Activated CD8-positive, alpha-beta memory T cell treated with anti-CD3 and anti-CD28 coated beads for 48 hours (primary cell): ENCODE measurements around the gene PAWR.

Experiments
- DNase-seq, 3 experiments: peaks; one replicate each; pipeline ENCODE4 v3.0.0-alpha.2; 2020; ENCODE audit warnings: low read depth in 2 of 3, low spot score in 2 of 3

PAWR gene, protein sequence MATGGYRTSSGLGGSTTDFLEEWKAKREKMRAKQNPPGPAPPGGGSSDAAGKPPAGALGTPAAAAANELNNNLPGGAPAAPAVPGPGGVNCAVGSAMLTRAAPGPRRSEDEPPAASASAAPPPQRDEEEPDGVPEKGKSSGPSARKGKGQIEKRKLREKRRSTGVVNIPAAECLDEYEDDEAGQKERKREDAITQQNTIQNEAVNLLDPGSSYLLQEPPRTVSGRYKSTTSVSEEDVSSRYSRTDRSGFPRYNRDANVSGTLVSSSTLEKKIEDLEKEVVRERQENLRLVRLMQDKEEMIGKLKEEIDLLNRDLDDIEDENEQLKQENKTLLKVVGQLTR

DNA sequence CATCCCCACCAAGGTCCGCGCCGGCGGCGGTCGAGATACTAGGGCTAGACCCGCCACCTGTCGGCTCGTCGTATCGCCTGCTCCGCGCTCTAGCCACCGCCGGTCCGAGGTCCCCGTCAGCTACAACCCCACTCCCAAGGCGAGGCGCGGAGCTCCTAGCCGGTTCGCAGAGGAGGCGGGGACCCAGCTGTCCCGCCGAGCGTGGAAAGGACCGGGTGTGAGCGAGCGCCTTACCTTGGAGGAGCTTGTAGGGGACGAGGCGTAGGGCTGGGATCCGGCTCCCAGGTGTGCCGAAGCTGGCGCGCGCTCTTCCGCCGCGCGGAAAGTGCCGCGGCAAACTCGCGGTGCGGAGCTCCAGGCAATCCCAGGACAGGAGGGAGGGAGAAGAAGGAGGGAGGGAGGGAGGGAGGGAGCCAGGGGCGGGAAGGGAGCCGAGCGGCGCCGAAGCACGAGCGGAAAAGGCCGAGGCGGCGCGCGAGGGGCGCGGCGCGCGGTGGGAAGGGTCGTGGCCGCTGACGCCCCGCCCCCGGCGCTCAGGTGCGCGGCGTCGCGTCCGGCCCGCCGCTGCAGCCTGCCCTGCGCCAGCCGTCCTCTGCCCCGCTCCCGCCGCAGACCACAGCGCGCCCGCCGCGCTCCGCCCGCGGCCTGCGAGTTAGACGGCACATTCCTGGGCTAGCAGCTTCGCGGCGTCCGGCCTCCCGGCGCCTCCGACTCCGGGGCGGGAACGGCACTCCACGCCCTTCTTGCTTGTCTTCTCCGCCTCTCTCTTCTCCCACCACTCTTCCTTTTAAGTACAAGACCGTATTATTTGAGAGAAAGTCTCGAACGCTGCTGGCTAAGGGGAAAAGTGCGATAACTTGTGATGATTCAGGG lies at the start of gene PAWR:
PAWR (minus strand) TSS at position 327 of the 873 bp plus-strand sequence. CDS start 720 bp downstream, outside the sequence.
- peak in 1 of 3 experiments; percentile 2 for DNase-seq

DNA sequence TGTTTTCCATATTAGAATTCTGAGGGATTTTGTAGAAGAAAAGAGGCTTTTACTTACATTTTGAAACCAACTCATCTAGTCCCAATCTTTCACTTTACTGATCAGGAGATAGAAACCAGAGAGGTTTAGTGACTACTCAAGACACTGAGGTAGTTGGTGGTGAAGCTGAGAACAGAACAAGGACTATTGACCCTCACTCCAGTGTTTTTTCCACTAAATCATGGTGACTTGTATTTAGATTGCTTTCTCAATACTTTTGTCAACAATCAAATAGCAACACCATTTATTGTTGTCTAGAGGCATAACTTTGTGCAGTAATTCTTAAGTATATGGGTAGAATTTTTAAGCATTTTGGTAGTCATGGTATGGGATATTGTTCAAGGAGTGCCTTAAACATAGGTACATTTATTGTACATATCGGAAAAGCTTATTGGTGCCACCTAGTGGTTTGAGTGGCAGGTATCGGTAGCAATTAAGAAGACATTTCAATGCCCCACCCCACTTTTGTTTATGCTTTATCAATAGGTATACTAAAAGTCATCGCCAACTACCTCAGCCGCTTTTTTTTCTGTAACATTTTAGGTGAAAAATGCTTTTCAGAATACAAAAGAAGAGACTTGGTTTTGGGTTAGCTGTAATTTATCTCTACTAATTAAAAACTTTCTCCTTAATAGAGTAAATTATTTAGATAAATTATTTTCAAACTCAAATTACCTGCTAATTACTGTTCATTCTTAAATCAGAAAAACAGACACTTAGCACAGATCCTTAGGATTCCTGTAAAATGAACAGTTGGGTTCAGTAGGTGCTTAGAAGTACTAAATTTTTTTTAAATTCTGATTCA lies 47.3 kb upstream of the PAWR start:
- DNase-seq, result no peak

DNA sequence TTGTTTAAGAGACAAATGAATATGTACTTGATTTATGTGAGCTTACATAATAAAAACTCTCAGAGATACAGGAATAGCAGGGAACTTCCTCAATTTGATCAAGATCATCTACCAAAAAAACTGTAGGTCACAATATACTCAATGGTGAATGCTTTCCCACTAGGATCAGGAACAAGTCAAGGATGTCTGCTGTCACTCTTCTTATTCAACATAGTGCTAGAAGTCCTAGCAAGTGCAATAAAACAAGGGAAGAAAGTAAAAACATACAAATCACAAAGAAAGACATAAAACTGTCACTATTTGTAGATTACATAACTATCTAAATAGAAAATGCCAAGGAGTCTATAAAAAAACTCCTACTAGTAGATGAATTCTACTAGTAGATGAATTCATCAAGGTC lies 41.9 kb upstream of the PAWR start:
- DNase-seq, result no peak

DNA sequence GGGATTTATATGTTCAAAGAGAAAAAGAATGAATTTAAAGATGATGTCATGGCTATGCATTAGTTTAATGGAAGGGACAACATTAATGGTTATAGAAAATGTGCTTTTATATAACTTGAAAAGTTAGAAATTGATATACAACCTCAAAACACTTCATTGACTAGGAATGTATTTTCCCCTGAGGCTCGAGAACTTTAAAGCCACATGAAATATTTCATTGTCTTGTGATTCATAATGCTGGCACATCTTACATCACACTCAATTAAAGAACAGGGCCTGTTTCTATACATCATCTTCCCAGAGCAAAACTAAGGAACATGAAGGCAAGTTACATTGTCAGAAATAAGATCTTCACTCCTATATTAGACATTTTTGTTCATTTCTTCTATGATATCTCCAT lies 35.2 kb upstream of the PAWR start:
- no peak for DNase-seq

DNA sequence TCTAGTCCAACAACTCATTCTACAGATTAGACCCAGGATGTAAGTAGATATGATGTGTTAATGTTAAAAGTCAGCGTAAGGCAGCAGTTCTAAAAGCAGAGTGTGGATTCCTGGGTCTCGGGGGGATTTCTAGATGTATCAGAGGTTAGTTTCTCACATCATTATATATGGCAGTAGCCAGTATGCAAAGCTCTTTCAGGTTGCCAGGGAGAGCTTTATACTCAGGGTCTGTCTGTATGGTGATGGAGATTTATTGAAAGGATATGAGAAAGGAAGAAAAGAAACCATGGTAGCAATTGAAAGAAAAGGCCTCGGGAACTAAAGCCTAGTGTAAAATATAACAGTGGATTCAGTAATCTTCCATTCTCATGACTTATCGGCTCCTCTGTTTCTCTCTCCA lies 26.2 kb upstream of the PAWR start:
- DNase-seq, result no peak

DNA sequence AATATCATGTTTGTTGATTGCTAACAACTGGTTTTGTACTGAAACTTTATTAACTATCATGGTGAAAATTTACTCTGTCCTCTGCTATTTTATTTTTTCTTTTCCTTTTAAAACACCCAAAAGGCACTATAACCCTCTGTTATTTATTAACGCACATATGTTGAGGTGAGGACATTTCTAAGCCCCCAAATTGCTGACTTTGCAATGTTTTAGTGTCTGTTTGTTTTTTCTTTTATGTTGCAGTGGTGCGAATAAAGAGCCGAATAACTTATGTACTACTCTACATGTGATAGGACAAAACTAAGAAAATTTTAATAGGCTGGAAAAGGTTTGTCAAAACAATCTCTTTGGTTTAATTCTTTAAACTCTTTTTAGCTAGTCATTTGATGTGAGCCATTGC lies 24.5 kb upstream of the PAWR start:
- no peak for DNase-seq

DNA sequence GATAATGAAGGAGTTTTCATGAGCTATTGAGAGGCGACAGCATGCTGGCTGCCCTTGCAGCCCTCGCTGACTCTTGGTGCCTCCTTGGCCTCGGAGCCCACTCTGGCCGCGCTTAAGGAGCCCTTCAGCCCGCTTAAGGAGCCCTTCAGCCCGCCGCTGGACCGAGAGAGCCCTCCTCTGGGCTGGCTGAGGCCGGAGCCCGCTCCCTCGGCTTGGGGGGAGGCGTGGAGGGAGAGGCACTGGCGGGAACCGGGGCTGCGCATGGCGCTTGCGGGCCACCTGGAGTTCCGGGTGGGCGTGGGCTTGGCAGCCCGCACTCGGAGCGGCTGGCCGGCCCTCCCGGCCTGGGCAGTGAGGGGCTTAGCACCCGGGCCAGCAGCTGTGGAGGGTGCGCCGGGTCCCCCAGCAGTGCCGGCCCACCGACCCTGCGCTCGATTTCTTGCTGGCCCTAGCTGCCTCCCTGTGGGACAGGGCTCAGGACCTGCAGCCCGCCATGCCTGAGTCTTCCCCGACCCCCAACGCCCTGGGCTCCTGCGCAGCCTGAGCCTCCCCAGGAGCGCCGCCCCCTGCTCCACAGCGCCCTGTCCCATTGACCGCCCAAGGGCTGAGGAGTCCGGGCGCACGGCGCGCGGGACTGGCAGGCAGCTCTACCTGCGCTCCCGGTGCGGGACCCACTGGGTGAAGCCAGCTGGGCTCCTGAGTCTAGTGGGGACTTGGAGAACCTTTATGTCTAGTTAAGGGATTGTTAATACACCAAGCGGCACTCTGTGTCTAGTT lies 20.1 kb upstream of the PAWR start:
- DNase-seq, result no peak

DNA sequence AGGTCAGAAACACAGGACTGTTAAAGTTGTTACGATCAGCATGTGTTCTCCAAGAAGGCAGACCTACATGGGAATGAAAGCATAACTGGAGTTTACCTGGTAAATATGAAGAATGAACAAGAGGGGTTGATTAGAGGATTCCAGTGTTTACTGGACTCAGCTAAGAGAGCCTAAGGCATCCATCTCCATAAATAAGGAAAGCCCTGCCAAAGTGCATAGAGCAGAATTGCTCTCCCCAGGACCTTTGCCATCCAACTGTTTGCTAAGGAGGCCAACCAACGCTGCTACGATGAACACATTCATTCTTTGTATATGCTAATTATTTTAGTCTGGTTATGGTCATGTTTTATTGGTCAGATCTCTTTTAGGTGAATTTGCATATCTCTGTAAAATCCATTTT lies 17.1 kb upstream of the PAWR start:
- no peak for DNase-seq

DNA sequence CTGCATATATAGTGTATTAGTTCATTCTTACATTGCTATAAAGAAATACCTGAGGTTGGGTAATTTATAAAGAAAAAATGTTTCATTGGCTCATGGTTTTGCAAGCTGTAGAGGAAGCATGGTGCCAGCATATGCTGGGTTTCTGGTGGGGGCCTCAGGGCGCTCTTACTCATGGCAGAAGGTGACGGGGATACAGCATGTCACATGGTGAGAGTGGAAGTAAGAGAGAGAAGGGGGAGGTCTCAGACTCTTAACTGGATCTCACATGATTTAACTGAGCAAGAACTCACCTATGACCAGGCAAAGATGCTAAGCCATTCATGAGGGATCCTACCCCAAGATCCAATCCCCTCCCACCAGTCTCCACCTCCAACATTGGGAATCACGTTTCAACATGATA lies 15.9 kb upstream of the PAWR start:
- DNase-seq, result no peak

DNA sequence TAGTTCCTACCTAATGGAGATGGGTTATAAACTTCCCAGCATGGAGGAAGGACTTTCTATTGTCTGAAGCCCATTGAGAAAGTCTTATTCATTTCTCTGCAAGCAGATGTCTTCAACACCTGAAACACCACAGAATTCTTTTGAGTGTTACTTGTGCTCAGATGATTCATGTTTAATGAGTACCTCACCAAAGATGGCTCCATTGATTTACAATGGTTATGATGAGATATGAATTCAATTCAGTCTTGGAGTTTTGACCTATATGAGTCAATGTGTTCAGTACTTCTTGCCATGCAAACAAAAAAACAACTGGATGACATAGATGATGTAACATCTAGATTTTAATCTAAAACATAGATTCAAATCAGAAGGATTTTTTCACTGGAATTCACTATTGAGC lies 15.4 kb upstream of the PAWR start:
- DNase-seq, result no peak

DNA sequence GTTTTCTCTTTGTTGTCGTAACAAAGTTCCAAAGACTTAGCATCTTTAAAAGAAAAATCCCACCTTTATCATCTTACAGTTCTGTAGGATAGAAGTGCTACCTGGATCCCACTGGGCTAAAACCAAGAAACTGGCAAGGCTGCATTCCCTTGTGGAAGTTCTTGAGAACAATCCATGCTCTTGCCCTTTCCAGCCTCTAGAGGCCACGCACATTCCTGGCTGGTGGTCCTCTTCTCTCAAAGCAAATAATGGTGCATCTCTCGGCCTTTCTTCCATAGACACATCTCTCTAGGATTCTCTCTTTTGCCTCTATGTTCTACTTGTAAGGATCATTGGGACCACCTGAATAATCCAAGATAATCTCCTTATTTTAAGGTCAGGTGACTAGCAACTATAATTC lies 8.2 kb upstream of the PAWR start:
- no peak for DNase-seq

DNA sequence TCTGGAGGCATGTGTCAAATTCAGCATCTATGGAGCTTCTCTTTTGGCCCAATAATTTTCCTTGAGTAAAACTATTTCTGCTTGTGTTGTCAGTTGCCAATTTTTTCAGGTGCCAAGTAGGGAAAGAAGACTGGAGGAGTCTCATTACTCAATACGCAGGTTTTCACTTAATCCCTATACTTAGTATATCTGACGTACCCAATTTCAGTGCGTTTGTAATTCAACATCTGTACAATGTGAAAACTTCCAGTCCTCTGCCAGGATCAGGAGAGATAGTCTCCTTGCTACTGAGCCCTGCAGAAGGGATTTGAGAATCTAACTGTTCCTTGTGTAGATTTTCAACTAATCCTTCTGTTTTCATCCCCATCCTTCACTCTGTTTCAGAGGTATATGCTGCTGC lies 5.7 kb upstream of the PAWR start:
- DNase-seq, result no peak

DNA sequence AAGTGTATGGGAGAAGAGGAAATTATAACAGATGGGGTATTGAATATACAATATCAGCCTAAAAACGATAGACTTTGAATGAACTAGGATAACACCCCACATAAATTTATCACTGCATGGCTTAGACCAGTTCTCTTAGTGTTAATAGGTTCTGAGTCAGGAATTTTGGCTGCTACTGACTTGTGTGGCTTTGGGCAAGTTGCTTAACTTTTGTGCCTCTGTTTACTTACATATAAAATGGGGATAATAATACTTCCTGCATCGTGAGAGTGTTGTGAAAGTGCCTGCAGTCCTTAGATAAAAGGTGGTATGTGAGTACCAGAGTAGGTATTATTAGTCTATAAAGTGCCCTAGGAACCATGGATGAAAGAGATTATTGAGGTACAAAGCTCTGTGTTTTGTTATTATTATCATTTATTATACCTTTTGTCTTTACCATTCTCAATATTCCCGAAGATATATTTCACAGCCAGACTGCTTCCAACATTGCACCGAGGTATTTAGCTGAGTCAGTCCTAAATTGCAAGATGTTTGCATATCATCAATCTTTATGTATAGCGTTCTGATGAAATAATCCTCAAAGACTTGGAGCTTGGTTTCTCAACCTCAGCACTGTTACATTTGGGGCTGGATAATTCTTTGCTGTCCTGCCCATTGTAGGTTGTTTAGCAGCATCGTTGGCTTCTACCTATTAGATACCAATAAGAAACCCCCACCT lies 2.3 kb upstream of the PAWR start:
- DNase-seq, result no peak

DNA sequence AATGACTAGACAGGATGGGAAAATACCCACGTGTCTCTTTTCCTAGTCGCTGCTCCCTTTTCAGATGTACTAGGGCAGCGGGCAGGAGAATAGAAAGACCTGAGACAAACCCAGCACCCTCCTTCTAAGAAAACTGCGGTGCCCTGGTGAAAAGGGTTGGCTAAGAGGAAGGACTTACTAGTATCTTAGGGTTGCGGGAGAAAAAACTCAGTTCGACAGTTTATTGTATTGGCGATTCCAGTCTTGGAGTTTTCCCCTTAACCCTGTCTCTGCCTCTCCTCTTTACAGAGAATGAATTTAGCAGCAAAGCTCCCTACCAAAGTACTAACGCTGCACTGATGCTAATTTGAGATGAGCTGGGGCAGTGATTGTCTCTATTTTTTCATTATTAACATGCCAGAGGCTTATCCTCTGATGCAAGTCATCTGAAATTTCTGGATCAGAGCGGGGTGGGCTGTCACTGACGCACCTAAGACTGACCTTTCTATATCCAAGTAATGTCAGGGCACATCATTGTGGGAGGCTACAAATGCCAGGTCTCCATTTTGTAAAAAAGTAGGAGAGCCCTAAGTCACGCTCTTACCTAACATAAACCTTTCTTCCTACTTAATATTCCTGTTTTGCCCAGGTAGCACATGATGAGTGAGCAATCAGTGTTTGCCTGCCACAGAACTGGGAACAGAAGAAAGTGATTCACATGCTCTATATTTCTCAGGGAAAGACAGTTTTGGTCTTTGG lies 916 bp upstream of the PAWR start:
- DNase-seq, result no peak

DNA sequence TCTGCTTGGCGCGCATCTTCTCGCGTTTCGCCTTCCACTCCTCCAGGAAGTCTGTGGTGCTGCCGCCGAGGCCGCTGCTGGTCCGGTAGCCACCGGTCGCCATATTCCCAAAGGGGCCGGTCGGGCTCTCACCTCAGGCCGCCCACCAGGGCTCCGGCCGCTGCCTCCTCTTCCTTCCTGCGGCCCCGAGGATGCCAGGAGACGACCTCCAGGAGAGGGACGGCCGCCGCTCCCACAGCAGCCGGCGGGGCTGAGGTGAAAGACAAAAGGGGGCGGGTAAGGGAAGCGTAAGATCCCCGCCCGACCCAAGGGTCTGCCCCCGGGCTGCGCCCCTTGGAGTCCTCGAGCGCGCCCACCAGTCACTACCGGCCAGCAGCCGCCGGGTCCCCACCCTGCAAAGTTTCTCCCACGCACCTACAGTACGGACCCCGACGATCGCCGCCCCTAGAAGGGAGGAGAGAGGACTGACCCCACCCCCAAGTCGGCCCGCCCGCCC lies 574 bp downstream of the PAWR start:
- peak in 1 of 3 experiments; percentile 1 for DNase-seq

DNA sequence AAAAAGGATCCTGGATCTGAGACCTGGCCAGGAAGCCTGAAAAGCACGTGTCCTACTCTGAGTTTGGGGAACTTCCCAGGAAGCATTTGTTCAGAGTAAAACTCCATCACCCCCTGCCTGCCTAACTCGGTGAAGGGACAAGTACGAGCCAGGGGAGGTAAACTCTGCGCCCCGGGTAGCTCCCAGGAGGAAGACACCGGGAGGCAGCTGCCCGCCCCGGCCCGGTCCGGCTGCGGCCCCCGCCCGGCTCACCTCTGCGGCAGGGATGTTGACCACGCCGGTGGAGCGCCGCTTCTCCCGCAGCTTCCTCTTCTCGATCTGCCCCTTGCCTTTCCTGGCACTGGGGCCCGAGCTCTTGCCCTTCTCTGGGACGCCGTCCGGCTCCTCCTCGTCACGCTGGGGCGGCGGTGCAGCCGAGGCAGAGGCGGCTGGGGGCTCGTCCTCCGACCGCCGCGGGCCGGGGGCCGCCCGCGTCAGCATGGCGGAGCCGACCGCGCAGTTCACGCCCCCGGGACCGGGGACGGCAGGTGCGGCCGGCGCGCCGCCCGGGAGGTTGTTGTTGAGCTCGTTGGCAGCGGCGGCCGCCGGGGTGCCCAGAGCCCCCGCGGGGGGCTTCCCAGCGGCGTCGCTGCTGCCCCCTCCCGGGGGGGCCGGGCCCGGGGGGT lies 1.2 kb downstream of the PAWR start:
- DNase-seq, result peak in 1 of 3 experiments; percentile 2

DNA sequence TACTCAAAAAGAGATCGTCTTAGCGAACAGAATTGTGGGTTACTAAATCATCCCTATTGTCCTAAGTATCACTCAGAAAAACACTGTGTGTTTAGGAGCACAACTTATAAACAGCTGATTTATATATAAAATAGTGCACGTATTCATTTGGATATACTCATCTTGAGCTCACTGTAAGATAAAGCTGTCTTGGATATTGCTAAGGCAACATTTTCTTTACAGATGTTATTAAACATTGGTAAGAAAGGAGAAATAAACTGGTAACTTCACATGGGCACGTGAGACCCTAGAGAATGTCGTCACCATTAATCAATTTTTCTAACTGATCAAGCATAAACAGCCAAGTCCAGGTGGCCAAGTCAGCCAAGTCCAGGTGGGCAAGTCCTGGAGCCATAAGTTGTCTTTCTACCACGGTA lies 1.7 kb downstream of the PAWR start:
- no peak for DNase-seq

DNA sequence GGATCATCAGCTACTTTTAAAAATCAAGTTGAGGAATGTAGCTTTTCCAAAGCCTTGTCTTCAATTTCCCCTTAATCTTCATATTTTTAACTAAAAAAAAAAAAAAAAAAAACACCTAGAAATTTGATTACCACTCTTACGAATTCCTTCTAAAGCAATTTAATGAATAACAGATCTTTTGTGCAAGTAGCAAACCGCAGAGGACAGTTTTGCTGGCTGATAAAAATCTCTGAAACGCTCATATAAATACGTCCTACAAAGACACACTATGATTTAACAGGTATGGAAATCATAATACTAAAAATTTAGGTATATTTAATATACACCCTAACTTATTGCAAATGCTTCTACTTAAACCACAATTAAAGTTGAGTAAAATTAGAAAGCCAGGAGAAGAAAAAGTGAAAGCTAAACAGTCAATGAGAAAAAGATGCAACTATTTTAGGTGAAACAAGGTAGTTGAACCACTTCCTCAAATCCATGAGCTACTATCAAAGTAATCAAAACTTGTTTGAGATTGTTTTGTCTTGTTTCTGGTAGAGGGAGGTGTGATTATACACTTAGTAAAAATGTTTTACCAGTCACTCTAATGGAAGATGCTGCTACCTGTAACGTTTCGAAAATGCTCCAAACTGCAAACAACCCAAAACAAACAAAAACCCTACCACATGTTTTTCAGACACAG lies 2.2 kb downstream of the PAWR start:
- DNase-seq, result no peak
